ENCODE measurements around the gene MACROH2A1. TPM values are rescaled to one million over a fixed set of nuclear protein-coding genes. Genes with fewer than 3 reads are reported as not detected.

MACROH2A1 gene
- total and polyA plus RNA-seq, 2 experiments from 2014 or later, result 64.9 to 81.6 TPM

- ATAC-seq (no peak), DNase-seq (ENCODE audit: low spot score) (no peak)
- H3K36me3 Mint-ChIP-seq (ENCODE audit: low read depth), result peaks cover 54% of the 10 kb centered on the region
- Histone ChIP-seq H3K4me3 (no peak overlapping the region), H3K9me2 (ENCODE audit: insufficient read depth) (no peaks in the 10 kb centered on the region), H3K36me3 (ENCODE audit: insufficient read depth) (no peaks in the 10 kb centered on the region), H3K4me1 (ENCODE audit: insufficient read depth) (no peaks in the 10 kb centered on the region), H3K27ac (ENCODE audit: low read depth) (no peak overlapping the region), H4K20me1 (replicated peaks; ENCODE audit: insufficient read depth) (no peaks in the 10 kb centered on the region; the same call in 1 of the 2 replicates), H2AFZ (no peak overlapping the region), H3K4me2 (no peak overlapping the region), H3K27me3 (ENCODE audit: insufficient read depth) (no peaks in the 10 kb centered on the region), H3F3A (replicated peaks; ENCODE audit: low read depth) (no peaks in the 10 kb centered on the region), H3K79me2 (replicated peaks; ENCODE audit: insufficient read depth) (no peaks in the 10 kb centered on the region)
- TF ChIP-seq REST (IDR thresholded peaks at IDR 0.05; ENCODE audit: unreplicated experiment) (no peak), POLR2AphosphoS5 (IDR thresholded peaks at IDR 0.05; ENCODE audit: low read depth) (no peak), STAT1 (IDR thresholded peaks at IDR 0.05; ENCODE audit: unreplicated experiment) (no peak), CTCF (conservative IDR thresholded peaks at IDR 0.05; ENCODE audit: low read depth in 2 of 2) (no peak), EZH2 (IDR thresholded peaks at IDR 0.05; ENCODE audit: low read depth, unreplicated experiment) (no peak), NANOG (IDR thresholded peaks at IDR 0.05; ENCODE audit: borderline replicate concordance) (no peak)
- no peaks in the 10 kb centered on the region for H3K9me3 Mint-ChIP-seq
- no peak overlapping the region for H3K4me3 Mint-ChIP-seq
- H3K27me3 Mint-ChIP-seq (ENCODE audit: insufficient read depth, low read depth, poor library complexity), result peaks cover 18% of the 10 kb centered on the region
- no peak overlapping the region for H3K27ac Mint-ChIP-seq
- no peaks in the 10 kb centered on the region; the same call in 2 of the 3 replicates for H3K4me1 Mint-ChIP-seq
Measured at GRCh38 chr5:135344349-135344748, 54.7 kb downstream of the MACROH2A1 start.

GRCh38 chr5:135343413-135343812, 55.6 kb downstream of the MACROH2A1 start:
- no peaks in the 10 kb centered on the region for H3F3A ChIP-seq (replicated peaks; ENCODE audit: low read depth)
- H3K79me2 ChIP-seq (replicated peaks; ENCODE audit: insufficient read depth), result no peaks in the 10 kb centered on the region
- no peaks in the 10 kb centered on the region for H3K36me3 ChIP-seq (ENCODE audit: insufficient read depth)
- Mint-ChIP-seq H3K36me3 (ENCODE audit: low read depth) (peaks cover 60% of the 10 kb centered on the region), H3K4me1 (no peaks in the 10 kb centered on the region; the same call in 2 of the 3 replicates), H3K27ac (no peak overlapping the region), H3K4me3 (no peak overlapping the region), H3K9me3 (no peaks in the 10 kb centered on the region), H3K27me3 (ENCODE audit: insufficient read depth, low read depth, poor library complexity) (peaks cover 18% of the 10 kb centered on the region)
- no peak for ATAC-seq
- no peaks in the 10 kb centered on the region for H3K9me2 ChIP-seq (ENCODE audit: insufficient read depth)
- H3K4me2 ChIP-seq, result no peak overlapping the region
- H2AFZ ChIP-seq, result no peak overlapping the region
- H3K27ac ChIP-seq (ENCODE audit: low read depth), result no peak overlapping the region
- no peaks in the 10 kb centered on the region; the same call in 1 of the 2 replicates for H4K20me1 ChIP-seq (replicated peaks; ENCODE audit: insufficient read depth)
- H3K4me3 ChIP-seq, result no peak overlapping the region
- H3K27me3 ChIP-seq (ENCODE audit: insufficient read depth), result no peaks in the 10 kb centered on the region
- DNase-seq (ENCODE audit: low spot score), result no peak
- no peaks in the 10 kb centered on the region for H3K4me1 ChIP-seq (ENCODE audit: insufficient read depth)
- TF ChIP-seq POLR2AphosphoS5 (IDR thresholded peaks at IDR 0.05; ENCODE audit: low read depth) (no peak), ZNF331 (CRISPR knock-in tag; IDR thresholded peaks at IDR 0.05; ENCODE audit: low read depth) (no peak), STAT1 (IDR thresholded peaks at IDR 0.05; ENCODE audit: unreplicated experiment) (no peak), JUNB (IDR thresholded peaks at IDR 0.05; ENCODE audit: unreplicated experiment) (no peak), NANOG (IDR thresholded peaks at IDR 0.05; ENCODE audit: borderline replicate concordance) (no peak), ETS1 (IDR thresholded peaks at IDR 0.05) (no peak)

All from GM23338 (cell line).